ENCODE measurements around the gene IL2RA.
A peak's percentile ranks its signal among the peaks of the same experiment; 100 is the strongest.
"Not testable (repeated sequence)": the region's sequence is repeated elsewhere in the genome, so short reads cannot be mapped to it uniquely, and the experiment has no call there.

IL2RA gene

GRCh38 chr10:6083523-6084475 is 21.6 kb upstream of the IL2RA start:
- DNase-seq, result no peak

- no peak for DNase-seq
These were observed 20.6 kb upstream of the IL2RA start for GRCh38 chr10:6082496-6083395.

GRCh38 chr10:6080417-6080973 is 18.3 kb upstream of the IL2RA start:
- DNase-seq, result no peak

GRCh38 chr10:6079044-6079443 is 16.9 kb upstream of the IL2RA start:
- no peak for DNase-seq

GRCh38 chr10:6077071-6077675 is 15.0 kb upstream of the IL2RA start:
- DNase-seq, result no peak

GRCh38 chr10:6074489-6075301 is 12.5 kb upstream of the IL2RA start:
- DNase-seq, result peak in 2 of 56 donors; percentile 2 to 6

GRCh38 chr10:6072215-6072934 is 10.2 kb upstream of the IL2RA start:
- DNase-seq, result no peak

GRCh38 chr10:6071181-6072175 is 9.3 kb upstream of the IL2RA start:
- DNase-seq, result no peak

- DNase-seq, result no peak
These were observed 8.5 kb upstream of the IL2RA start for GRCh38 chr10:6070660-6071059.

GRCh38 chr10:6069081-6069931 is 7.1 kb upstream of the IL2RA start:
- DNase-seq, result no peak

GRCh38 chr10:6068422-6068821 is 6.3 kb upstream of the IL2RA start:
- peak in 3 of 56 donors; percentile 2 to 12 (median 4) for DNase-seq

- DNase-seq, result no peak
These were observed 5.8 kb upstream of the IL2RA start for GRCh38 chr10:6068006-6068405.

GRCh38 chr10:6067457-6067856 is 5.3 kb upstream of the IL2RA start:
- DNase-seq, result no peak

- no peak for DNase-seq
These were observed 3.7 kb upstream of the IL2RA start for GRCh38 chr10:6065835-6066234.

- no peak for DNase-seq
These were observed 3.2 kb upstream of the IL2RA start for GRCh38 chr10:6065406-6065805.

GRCh38 chr10:6064726-6065125 is 2.6 kb upstream of the IL2RA start:
- DNase-seq, result not testable (repeated sequence)

- DNase-seq, result no peak
These were observed 2.0 kb upstream of the IL2RA start for GRCh38 chr10:6064119-6064518.

Data from nucleus accumbens (tissue), 56 donors.